CD4-positive, CD25-positive, alpha-beta regulatory T cell (primary cell): ENCODE results near the gene IREB2. TPM values are rescaled to one million over a fixed set of nuclear protein-coding genes. Genes with fewer than 3 reads are reported as not detected.
A peak's percentile ranks its signal among the peaks of the same experiment; 100 is the strongest.

Experiments used
- ATAC-seq, 2 donors: fragments of 150-1000 bp; cut with Tn5 transposase; one replicate each; pipeline ENCODE4 v1.10.0; 2021; ENCODE audit warnings: low read depth in 2 of 2, moderate number of reproducible peaks in 2 of 2, moderate library complexity in 1 of 2
- DNase-seq, 3 donors: peaks; one replicate each; pipeline versions ENCODE4 v3.0.0 to v3.0.0-alpha.2; 2012 to 2022; ENCODE audit warnings: mixed read lengths in 1 of 3
- H3K27ac ChIP-seq: one replicate; pipeline ENCODE4 v1.7.0; 2013; ENCODE audit warnings: mild to moderate bottlenecking, low read length; ENCODE audit not compliant: insufficient read depth, poor library complexity, severe bottlenecking
- H3K27me3 ChIP-seq: one replicate; pipeline ENCODE4 v1.7.0; 2013; ENCODE audit warnings: low read length; ENCODE audit not compliant: control insufficient read depth, insufficient read depth
- H3K36me3 ChIP-seq: one replicate; pipeline ENCODE4 v1.7.0; 2013; ENCODE audit warnings: mild to moderate bottlenecking, low read length, moderate library complexity; ENCODE audit not compliant: control insufficient read depth, insufficient read depth
- H3K4me1 ChIP-seq: 2 replicates; pipeline ENCODE4 v1.7.0; 2013; ENCODE audit warnings: mild to moderate bottlenecking, low read length; ENCODE audit not compliant: insufficient read depth, control insufficient read depth, poor library complexity, severe bottlenecking
- H3K4me3 ChIP-seq: one replicate; pipeline ENCODE4 v1.7.0; 2013; ENCODE audit warnings: low read depth, mild to moderate bottlenecking, low read length, moderate library complexity
- H3K9me3 ChIP-seq, 2 experiments: 1 replicate in 1 of 2; 2 replicates in 1 of 2; pipeline ENCODE4 v1.7.0; 2013; ENCODE audit warnings: low read length in 2 of 2, mild to moderate bottlenecking in 1 of 2, moderate library complexity in 1 of 2; ENCODE audit not compliant: control insufficient read depth in 2 of 2
- H3K27ac Mint-ChIP-seq, 3 donors: one replicate each; pipeline ENCODE4 v1.8.0; 2020 to 2022; ENCODE audit warnings: mild to moderate bottlenecking in 3 of 3, mixed read lengths in 3 of 3, moderate library complexity in 2 of 3
- H3K27me3 Mint-ChIP-seq: one replicate; pipeline ENCODE4 v1.8.0; 2022; ENCODE audit warnings: mild to moderate bottlenecking, mixed read lengths
- H3K36me3 Mint-ChIP-seq: one replicate; pipeline ENCODE4 v1.8.0; 2020; ENCODE audit warnings: mixed read lengths
- H3K4me1 Mint-ChIP-seq, 4 donors: one replicate each; pipeline ENCODE4 v1.8.0; 2020 to 2022; ENCODE audit warnings: mixed read lengths in 4 of 4, mild to moderate bottlenecking in 1 of 4
- H3K4me3 Mint-ChIP-seq, 4 donors: one replicate each; pipeline ENCODE4 v1.8.0; 2020 to 2022; ENCODE audit warnings: mild to moderate bottlenecking in 4 of 4, mixed read lengths in 4 of 4, moderate library complexity in 3 of 4
- H3K9me3 Mint-ChIP-seq, 7 donors: one replicate each; pipeline ENCODE4 v1.8.0; 2020 to 2022; ENCODE audit warnings: mixed read lengths in 7 of 7, mild to moderate bottlenecking in 3 of 7, moderate library complexity in 2 of 7
- polyA plus RNA-seq, 4 donors: library from polyadenylated mRNA; unstranded; fragments of 300-500 nt; fragmentation: Illumina TruSeq; gene quantifications; one replicate each; pipeline ENCODE4 v1.2.3, GENCODE V29; 2021
- total RNA-seq: library from RNA; stranded (reverse); gene quantifications from one replicate; pipeline ENCODE4 v1.2.3, GENCODE V29; 2022

IREB2 gene
- total and polyA plus RNA-seq, 5 donors from 2014 or later: 16.3 to 58.3 (median 18.7) TPM

DNA sequence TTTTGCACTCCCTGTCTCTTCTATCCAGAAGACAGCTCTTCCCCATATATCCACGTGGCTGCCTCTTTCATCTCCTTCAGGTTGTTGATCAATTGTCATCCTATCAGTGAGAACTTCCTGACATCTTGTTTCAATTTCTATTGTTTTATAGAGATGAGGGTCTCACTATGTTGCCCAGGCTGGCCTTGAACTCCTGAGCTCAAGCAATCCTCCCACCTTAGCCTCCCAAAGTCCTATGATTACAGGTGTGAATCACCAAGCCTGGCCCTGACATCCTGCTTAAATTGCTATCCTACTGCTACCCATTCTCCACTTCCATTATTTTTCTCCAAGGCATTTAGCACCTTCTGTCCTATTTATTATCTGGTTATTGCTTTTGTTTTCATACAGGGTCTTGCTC is 44.9 kb upstream of the IREB2 start:
- no peaks in the 10 kb centered on the region for H3K4me1 Mint-ChIP-seq
- ATAC-seq (no peak), DNase-seq (no peak)
- Histone ChIP-seq H3K36me3 (no peaks in the 10 kb centered on the region), H3K4me3 (no peak overlapping the region), H3K27me3 (peaks cover 1% of the 10 kb centered on the region), H3K4me1 (no peaks in the 10 kb centered on the region), H3K27ac (no peak overlapping the region), H3K9me3 (no peaks in the 10 kb centered on the region)
- H3K27ac Mint-ChIP-seq: no peak overlapping the region
- H3K27me3 Mint-ChIP-seq: peaks cover 27% of the 10 kb centered on the region
- H3K9me3 Mint-ChIP-seq: peaks cover 0 to 2% (median 0%) of the 10 kb centered on the region in 7 donors
- no peaks in the 10 kb centered on the region for H3K36me3 Mint-ChIP-seq
- H3K4me3 Mint-ChIP-seq: no peak overlapping the region

- Histone ChIP-seq H3K36me3 (no peaks in the 10 kb centered on the region), H3K9me3 (no peaks in the 10 kb centered on the region), H3K4me1 (no peaks in the 10 kb centered on the region), H3K4me3 (no peak overlapping the region), H3K27ac (no peak overlapping the region), H3K27me3 (no peaks in the 10 kb centered on the region)
- ATAC-seq (no peak), DNase-seq (no peak)
- H3K9me3 Mint-ChIP-seq: peaks cover 0 to 2% (median 0%) of the 10 kb centered on the region in 7 donors
- H3K36me3 Mint-ChIP-seq: no peaks in the 10 kb centered on the region
- H3K4me3 Mint-ChIP-seq: no peak overlapping the region
- H3K4me1 Mint-ChIP-seq: no peaks in the 10 kb centered on the region
- H3K27me3 Mint-ChIP-seq: peaks cover 29% of the 10 kb centered on the region
- no peak overlapping the region for H3K27ac Mint-ChIP-seq
Measured at GRCh38 chr15:78394026-78394425, 44.0 kb upstream of the IREB2 start.

DNA sequence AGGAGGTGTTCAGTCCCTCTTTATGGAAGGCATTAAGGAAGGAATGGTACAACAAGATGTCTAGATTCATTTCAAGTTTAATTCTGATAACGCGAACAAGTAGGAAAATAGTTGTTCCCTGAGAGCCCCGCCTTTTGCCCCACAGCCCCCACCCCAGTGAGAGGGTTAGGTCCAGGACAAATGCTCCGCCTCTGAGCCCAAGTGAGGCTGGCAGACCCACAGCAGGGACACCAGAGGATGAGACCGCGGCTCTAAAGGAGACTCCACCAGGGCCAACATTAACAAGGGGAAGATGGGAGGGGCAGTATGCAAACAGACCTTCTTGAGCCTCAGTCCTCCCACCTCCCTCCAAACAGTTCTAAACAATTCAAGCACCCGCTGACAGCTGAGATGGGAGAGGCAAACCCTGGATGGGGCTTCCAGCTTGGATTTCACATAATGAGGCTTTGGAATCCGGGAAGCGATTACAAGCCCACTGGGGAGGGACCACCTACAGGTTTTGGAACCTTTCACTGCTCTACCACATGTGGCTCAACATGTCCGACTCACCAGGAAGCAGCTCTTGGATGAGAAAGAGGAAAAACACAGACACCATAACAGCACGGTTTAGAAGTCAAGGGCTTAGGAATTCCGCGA is 42.9 kb upstream of the IREB2 start:
- H3K4me3 Mint-ChIP-seq: no peak overlapping the region
- no peaks in the 10 kb centered on the region for H3K4me1 ChIP-seq
- no peaks in the 10 kb centered on the region for H3K27me3 ChIP-seq
- H3K9me3 Mint-ChIP-seq: peaks cover 0 to 2% (median 0%) of the 10 kb centered on the region in 7 donors
- no peaks in the 10 kb centered on the region for H3K36me3 ChIP-seq
- DNase-seq: no peak
- no peak overlapping the region for H3K27ac ChIP-seq
- H3K9me3 ChIP-seq: no peaks in the 10 kb centered on the region
- ATAC-seq: no peak
- no peak overlapping the region for H3K4me3 ChIP-seq
- no peaks in the 10 kb centered on the region for H3K4me1 Mint-ChIP-seq
- H3K27ac Mint-ChIP-seq: no peak overlapping the region
- no peaks in the 10 kb centered on the region for H3K36me3 Mint-ChIP-seq
- H3K27me3 Mint-ChIP-seq: peaks cover 29% of the 10 kb centered on the region

DNA sequence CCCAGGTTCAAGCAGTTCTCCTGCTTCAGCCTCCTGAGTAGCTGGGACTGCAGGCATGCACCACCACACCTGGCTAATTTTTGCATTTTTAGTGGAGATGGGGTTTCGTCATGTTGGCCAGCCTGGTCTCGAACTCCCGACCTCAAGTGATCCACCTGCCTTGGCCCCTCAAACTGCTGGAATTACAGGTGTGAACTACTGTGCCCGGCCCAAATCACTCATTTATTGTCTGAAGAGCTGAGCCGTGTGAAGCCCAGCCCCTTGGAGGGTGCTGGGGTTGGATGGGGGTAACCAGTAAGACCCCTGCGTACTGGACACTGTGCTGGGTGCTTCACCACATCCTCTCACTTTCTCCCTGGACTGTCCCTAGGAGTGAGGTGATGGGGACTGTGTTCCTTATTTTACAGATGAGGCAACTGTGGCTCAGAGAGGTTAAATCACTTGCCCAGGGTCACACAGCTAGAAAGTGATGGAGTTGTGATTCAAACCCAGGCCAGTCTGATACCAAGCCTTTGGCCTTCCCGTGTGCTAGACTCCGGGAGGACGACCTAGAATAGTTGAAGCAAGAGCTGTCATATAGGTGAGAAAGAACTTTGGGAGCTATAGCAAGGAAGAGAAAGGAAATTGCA is 41.7 kb upstream of the IREB2 start:
- H3K27ac ChIP-seq: no peak overlapping the region
- H3K27me3 Mint-ChIP-seq: peaks cover 21% of the 10 kb centered on the region
- no peaks in the 10 kb centered on the region for H3K4me1 Mint-ChIP-seq
- no peaks in the 10 kb centered on the region for H3K36me3 ChIP-seq
- no peaks in the 10 kb centered on the region for H3K4me1 ChIP-seq
- no peaks in the 10 kb centered on the region for H3K9me3 ChIP-seq
- peaks cover 0 to 1% (median 0%) of the 10 kb centered on the region in 7 donors for H3K9me3 Mint-ChIP-seq
- H3K36me3 Mint-ChIP-seq: no peaks in the 10 kb centered on the region
- DNase-seq (no peak), ATAC-seq (no peak)
- no peak overlapping the region for H3K4me3 ChIP-seq
- H3K27ac Mint-ChIP-seq: peak overlapping the region in 2 of 3 donors; percentile 43 to 52
- no peaks in the 10 kb centered on the region for H3K27me3 ChIP-seq
- no peak overlapping the region for H3K4me3 Mint-ChIP-seq

DNA sequence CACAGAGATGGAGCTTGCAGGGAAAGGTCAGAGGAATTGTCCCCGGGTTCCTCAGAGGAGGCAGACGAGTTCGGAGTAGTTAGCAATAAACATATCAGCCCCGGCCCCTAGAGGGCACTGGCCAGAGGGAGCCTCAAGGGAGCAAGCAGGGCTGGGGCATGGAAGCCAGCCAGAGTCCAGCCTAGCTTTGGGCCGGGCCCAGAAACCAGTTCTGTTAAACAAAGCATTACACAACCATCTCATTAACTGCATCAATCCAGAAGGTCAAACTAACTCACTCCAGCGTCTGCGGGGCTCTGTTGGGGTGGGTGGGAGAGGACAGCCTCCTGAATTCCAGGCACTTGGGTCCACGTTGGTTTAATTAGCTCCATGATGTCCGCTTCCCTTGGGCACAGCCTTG is 41.0 kb upstream of the IREB2 start:
- no peaks in the 10 kb centered on the region for H3K36me3 Mint-ChIP-seq
- Histone ChIP-seq H3K4me1 (no peaks in the 10 kb centered on the region), H3K27ac (no peak overlapping the region), H3K36me3 (no peaks in the 10 kb centered on the region), H3K9me3 (no peaks in the 10 kb centered on the region), H3K27me3 (no peaks in the 10 kb centered on the region), H3K4me3 (no peak overlapping the region)
- H3K27me3 Mint-ChIP-seq: peaks cover 17% of the 10 kb centered on the region
- peaks cover 0 to 1% (median 0%) of the 10 kb centered on the region in 7 donors for H3K9me3 Mint-ChIP-seq
- peak overlapping the region in 2 of 3 donors; percentile 43 to 52 for H3K27ac Mint-ChIP-seq
- H3K4me3 Mint-ChIP-seq: no peak overlapping the region
- ATAC-seq: no peak
- DNase-seq: no peak
- H3K4me1 Mint-ChIP-seq: no peaks in the 10 kb centered on the region

DNA sequence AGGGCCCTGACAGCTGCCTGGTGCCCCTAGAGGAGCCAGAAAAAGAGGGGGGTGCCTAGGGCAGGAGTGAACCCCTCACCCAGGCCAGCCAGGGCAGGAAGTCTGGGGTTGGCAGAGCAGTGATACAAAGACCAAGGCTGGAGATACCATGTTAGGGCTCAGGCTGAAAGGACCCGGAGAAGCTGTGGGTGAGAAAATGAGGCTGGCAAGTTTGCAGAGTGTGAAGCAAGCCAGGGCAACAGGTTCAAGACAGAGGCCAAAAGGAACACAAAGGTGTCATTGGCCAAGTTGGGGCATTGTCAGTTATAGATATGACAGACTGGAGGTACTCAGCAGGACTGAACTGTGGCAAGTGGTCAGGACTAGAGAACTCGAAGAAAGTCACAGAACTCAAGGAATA is 40.6 kb upstream of the IREB2 start:
- Histone ChIP-seq H3K27me3 (no peaks in the 10 kb centered on the region), H3K4me3 (no peak overlapping the region), H3K4me1 (no peaks in the 10 kb centered on the region), H3K36me3 (no peaks in the 10 kb centered on the region), H3K9me3 (no peaks in the 10 kb centered on the region), H3K27ac (no peak overlapping the region)
- Mint-ChIP-seq H3K4me1 (no peaks in the 10 kb centered on the region), H3K36me3 (no peaks in the 10 kb centered on the region), H3K4me3 (no peak overlapping the region), H3K27ac (no peak overlapping the region), H3K27me3 (peaks cover 17% of the 10 kb centered on the region), H3K9me3 (peaks cover 0 to 1% (median 0%) of the 10 kb centered on the region in 7 donors)
- ATAC-seq (no peak), DNase-seq (no peak)

GRCh38 chr15:78398076-78398825 is 39.8 kb upstream of the IREB2 start:
- H3K27me3 Mint-ChIP-seq: peaks cover 14% of the 10 kb centered on the region
- Histone ChIP-seq H3K4me1 (no peaks in the 10 kb centered on the region), H3K27ac (no peak overlapping the region), H3K36me3 (no peaks in the 10 kb centered on the region), H3K9me3 (no peaks in the 10 kb centered on the region), H3K4me3 (no peak overlapping the region), H3K27me3 (no peaks in the 10 kb centered on the region)
- no peaks in the 10 kb centered on the region for H3K36me3 Mint-ChIP-seq
- no peak overlapping the region for H3K27ac Mint-ChIP-seq
- no peaks in the 10 kb centered on the region for H3K4me1 Mint-ChIP-seq
- H3K9me3 Mint-ChIP-seq: peaks cover 0 to under 1% (median 0%) of the 10 kb centered on the region in 7 donors
- DNase-seq (no peak), ATAC-seq (no peak)
- H3K4me3 Mint-ChIP-seq: no peak overlapping the region
